HG02981 (cell line): ENCODE measurements around the gene BMPER.
"Not testable (repeated sequence)": the region's sequence is repeated elsewhere in the genome, so short reads cannot be mapped to it uniquely, and the experiment has no call there.

Experiments
- ATAC-seq: cut with Tn5 transposase; IDR thresholded peaks from one replicate; pipeline ENCODE4 v1.9.1; 2021; ENCODE audit warnings: mild to moderate bottlenecking, moderate library complexity; ENCODE audit not compliant: unreplicated experiment

Gene BMPER

GRCh38 chr7:34163956-34164355 is 258.6 kb downstream of the BMPER start:
- no peak for ATAC-seq

- ATAC-seq = no peak
Observed at GRCh38 chr7:34165466-34165865, 260.1 kb downstream of the BMPER start.

DNA sequence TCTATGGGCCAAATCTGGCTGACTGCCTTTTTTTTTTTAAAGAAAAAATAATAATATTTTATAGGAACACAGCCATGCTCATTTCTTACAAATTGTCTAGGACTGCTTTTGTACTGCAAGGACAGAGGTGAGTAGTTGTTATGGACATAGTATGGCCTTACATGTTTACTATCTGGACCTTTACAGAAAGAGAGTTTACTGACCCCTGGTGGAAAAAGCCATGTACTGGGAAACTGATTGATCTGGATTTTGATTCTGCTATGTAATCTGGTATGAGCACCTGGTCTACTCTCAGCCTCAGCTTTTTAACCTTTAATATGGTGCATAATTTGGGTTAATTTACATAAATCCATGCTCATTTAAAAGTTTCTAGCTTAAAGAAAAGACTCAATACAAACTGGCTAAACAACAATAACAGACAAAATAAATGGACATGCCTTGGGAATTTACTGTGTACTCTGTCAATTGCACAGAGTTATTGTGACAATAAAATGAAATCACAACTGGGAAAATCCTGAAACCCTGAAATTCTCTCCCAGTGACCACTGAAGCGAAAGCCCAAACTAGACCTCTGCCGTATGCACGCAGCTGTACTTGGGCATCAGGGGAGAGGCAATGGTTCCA is 260.7 kb downstream of the BMPER start:
- ATAC-seq = no peak

DNA sequence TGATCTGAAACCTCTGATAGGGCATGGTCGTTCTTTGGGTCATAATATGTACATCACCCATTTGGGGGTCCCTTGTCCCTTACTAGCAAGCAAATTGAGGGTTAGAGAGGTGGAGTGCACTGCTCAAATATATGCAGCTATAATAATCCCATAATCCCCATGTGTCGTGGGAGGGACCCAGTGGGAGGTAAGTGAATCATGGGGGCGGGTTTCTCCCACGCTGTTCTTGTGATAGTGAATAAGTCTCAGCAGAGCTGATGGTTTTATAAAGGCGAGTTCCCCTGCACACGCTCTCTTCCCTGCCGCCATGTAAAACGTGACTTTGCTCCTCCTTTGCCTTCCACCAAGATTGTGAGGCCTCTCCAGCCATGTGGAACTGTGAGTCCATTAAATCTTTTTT is 262.7 kb downstream of the BMPER start:
- no peak for ATAC-seq

DNA sequence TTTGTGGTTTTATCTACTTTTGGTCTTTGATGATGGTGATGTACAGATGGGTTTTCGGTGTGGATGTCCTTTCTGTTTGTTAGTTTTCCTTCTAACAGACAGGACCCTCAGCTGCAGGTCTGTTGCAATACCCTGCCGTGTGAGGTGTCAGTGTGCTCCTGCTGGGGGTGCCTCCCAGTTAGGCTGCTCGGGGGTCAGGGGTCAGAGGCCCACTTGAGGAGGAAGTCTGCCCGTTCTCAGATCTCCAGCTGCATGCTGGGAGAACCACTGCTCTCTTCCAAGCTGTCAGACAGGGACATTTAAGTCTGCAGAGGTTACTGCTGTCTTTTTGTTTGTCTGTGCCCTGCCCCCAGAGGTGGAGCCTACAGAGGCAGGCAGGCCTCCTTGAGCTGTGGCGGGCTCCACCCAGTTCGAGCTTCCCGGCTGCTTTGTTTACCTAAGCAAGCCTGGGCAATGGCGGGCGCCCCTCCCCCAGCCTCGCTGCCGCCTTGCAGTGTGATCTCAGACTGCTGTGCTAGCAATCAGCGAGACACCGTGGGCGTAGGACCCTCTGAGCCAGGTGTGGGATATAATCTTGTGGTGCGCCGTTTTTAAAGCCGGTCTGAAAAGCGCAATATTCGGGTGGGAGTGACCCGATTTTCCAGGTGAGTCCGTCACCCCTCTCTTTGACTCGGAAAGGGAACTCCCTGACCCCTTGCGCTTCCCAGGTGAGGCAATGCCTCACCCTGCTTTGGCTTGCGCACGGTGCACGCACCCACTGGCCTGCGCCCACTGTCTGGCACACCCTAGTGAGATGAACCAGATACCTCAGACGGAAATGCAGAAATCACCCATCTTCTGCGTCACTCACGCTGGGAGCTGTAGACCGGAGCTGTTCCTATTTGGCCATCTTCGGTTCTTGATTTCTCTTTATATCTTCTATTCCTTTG is 269.6 kb downstream of the BMPER start:
- not testable (repeated sequence) for ATAC-seq

GRCh38 chr7:34175837-34176236 is 270.5 kb downstream of the BMPER start:
- ATAC-seq = no peak

- no peak for ATAC-seq
Observed at GRCh38 chr7:34177476-34177875, 272.1 kb downstream of the BMPER start.

- ATAC-seq = no peak
Observed at GRCh38 chr7:34181271-34181958, 276.1 kb downstream of the BMPER start.

DNA sequence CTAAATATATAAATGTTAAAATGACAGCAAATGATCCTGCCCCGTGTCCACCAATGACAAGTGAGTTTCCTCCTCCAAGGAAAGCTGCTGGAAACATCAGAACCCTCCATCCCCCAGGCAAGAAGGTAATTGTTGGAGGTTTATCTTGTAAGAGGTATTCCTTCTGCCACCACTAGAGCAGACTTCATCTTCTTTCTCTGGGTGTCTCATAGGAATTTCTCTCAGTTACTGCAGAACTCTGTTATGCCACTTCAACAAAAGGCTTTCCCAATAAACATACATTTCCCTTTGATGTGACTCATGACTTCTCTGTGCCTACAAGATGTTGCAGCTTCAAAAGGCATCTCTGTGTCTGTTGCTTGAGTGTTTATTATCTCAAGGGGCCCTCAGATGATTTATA is 279.1 kb downstream of the BMPER start:
- ATAC-seq = no peak

DNA sequence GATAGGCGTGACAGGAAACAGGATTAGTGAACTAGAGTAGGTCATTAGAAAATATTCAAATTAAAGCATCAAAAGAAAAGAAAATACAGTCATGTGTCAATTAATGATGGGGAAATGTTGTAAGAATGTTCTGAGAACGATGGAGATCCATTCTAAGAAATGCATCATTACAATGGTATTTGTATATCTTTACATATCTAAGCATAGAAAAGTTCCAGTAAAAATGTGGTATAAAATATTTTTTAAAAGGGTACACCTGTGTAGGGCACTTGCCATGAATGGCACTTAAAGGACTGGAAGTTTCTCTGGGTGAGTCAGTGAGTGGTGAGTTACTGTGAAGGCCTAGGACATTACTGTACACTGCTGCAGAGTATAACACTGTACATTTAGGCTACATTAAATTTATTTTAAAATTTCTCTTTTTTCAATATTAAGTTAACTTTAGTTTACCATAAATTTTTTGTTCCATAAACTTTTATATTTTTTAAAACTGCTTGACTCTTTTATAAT is 282.5 kb downstream of the BMPER start:
- no peak for ATAC-seq

GRCh38 chr7:34189031-34189430 is 283.7 kb downstream of the BMPER start:
- no peak for ATAC-seq

DNA sequence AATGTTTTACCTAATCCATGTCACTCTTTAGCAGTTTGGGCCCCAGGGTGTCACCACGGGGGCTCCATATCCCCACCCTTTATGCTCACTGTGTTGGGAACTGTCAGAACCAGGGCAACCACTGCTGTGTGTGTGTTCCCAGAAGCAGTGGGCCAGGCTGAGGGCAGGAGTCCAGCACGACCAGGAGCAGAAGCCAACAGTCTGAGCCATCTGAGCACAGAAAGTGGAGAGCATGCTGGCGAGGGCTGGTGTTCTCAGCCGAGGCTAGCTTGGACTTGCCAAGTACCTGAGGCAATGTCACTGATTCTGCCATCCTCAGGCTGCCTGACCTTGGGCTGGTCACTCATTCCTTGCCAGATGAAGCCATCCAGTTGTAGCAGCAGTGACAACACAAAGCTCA is 285.0 kb downstream of the BMPER start:
- no peak for ATAC-seq

DNA sequence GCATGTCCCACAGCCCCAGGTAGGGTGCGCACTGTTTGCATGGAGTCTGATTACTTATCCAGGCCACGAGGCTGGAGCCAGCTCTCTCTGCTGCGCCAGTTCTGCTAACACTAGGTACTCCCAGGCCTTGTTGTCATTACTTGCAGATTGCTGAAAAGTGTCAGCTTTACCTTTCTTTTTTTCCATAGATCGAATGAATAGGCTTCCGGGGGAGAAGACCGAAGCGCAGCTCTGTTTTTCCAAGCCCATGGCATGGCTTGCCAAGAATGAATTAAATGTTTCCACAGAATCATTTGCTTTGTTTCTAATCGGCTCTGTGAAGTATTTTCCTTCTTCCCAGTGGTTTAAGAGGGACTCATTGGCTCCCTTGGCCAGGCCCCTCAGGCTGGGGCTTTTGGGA is 285.8 kb downstream of the BMPER start:
- ATAC-seq = no peak

DNA sequence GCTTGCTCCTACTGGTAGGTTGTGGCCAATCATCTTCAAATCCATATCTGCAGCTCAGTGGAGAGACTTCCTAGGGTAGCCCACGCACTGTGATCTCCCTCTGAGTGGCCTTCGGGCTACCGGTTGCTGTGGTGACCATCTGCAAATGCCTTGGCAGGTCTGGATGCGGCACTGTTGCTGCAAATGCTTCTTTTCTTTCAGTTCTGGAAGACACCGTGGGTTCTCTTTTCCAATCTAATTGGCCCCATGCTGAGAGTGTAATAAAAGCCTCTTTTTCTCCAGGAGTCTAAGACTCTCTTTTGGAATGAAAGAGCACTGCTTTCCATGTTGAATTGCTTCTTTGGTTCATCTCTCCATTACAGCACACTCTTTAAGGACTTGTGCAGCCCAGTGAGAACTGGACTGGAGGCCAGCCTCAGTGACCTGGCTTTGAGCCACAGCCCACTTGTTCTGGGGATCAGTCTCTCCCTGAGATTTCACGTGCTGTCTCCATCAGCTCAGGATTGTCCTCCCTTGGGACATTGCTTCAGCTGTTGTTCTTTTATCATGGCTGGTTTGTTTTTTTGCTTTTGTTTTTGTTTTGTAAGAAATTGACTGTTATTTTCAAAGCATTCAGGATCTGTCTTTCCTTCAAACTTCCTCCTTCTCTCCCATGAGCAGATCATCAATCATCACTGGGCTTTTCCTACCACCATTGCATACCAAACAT is 286.6 kb downstream of the BMPER start:
- ATAC-seq = no peak

DNA sequence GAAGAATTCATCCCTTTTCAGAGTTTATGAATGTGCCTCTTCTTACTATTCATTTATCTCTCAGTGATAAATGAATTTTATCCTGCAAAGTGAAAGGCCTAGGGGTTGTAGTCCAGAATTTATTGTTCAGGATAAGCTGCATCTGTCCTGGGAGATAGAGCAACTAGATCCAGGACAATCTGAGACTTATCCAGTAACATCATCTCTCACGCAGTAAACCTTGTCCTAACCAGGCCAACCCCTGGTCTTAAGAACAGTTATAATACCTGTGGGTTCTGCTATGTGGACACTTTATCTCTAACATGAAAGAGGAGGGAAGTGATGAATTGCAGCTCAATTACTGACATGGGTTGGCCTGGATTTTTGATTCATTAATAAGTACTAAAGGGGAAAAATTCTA is 287.6 kb downstream of the BMPER start:
- ATAC-seq = no peak

- ATAC-seq = no peak
Observed at GRCh38 chr7:34198231-34198641, 292.9 kb downstream of the BMPER start.
